Stimulated activated CD8-positive, alpha-beta memory T cell treated with anti-CD3 and anti-CD28 coated beads, Interleukin-7, amount 100 ng/mL, for 48 hours (primary cell): ENCODE results near the gene MYO15A.

ENCODE experiments used
- DNase-seq, 2 donors: peaks; one replicate each; pipeline ENCODE4 v3.0.0-alpha.2; 2020; ENCODE audit warnings: low read depth in 1 of 2; ENCODE audit errors: extremely low read depth in 1 of 2

The MYO15A gene

DNA sequence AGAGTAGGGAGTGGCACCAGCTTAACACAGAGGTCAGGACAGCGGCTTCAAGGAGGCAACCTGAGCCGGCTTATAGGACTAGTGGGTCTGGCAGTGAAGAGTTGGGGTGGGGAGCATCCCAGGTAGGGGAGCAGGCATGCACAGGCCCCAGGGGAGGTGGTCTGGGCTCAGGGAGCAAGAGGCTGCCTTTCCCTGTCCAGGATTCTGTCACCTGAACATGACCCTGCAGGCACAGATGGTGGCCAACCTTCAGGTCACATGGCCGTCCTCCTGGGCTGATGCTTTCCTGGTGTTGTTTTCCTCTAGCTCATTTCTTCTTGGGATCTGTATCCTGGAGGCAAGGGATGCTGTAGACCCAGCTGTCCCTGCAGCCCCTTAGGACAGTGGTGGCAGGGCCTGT is 3.5 kb upstream of the MYO15A start:
- DNase-seq, result no peak

DNA sequence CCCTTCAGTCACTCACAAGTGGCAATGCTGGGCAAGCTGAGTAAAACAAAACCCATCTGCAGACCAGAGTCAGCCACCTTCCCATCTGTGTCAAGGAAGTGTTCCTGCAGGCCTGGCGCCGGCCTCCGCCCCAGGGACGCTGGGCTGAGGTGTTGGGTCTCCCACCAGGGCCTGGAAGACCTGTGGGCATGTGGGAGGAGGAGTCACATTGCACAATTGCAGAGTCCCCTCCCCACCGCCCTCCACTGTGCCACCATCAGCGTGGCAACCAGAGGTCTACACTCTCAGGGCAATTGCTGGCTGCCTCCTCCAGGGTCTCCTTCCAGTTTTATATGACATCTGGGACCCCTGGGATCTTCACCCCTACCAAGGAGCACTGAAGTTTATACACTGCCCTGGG is 3.0 kb upstream of the MYO15A start:
- DNase-seq, result no peak

DNA sequence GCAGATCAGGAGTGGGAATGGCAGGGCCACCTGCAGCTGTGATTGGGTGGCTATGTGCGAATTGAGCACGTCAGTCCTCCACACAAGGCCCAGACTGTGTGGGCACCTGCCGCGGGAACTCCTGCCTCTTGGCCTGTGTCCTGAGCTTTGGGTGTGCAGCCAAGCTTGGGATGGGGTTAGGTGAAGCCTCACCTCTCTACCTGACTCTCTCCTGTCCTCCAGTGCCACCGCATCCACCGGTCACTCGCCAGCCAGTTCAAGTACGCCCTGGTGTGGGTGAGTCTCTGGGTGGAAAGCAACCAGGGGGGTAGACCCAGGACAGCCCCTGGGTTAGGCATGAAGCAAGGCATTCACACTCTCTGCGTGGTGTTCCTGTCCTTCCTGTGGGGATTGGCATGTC is 2.3 kb upstream of the MYO15A start:
- DNase-seq, result no peak

DNA sequence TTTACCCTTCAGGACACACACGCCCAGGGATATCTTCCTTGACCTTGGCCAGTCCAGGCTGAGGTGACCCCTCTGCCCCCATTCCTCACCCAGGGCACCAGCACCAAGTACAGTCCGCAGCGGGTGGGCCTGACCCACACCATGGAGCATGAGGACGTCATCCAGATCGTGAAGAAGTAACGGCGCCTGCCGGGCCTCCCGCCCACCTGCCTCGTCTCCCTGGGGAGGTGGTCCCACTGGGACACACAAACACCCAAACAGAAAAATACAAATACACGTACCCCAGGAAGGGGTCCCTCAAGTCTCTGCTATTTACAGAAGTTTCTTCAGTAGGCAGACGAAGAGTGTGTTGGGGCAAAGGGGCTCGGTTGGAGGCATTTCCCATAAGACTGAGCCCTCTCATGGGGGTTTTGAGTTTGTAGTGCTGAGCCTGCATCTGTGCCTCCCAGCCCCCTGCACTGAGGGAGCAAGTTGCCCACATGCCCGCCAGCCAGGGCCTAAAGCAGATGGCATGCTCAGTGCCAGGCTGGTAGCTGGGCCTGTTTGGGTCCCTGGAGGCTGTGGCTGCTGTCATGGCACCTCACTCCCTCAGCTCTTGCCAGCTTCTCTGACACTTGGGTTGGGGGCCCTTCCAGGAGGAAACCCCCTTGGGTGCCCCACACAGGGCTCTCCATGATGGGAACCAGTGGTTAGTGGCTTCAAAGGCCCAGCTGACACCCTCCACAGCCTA is 1.3 kb upstream of the MYO15A start:
- DNase-seq, result no peak

DNA sequence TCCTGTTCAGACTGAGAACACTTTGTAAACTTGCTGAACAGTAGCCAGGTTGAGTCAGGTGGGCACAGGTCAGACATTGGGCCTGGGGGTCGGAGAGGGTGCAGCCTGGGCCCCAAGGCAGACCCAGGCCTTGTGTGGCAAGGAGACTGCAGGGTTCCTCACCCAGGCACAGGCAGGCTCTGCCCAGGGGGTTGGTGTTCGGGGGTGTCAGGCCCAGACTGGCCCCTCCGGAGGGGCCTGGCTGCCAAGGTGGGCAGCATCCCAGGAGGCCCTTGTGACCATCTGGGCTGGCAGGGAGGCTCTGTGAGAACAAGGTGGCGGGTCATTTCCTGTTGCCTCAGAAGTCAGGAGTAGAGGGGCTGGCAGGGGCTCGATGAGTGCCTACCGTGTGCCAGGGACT is 585 bp upstream of the MYO15A start:
- no peak for DNase-seq

DNA sequence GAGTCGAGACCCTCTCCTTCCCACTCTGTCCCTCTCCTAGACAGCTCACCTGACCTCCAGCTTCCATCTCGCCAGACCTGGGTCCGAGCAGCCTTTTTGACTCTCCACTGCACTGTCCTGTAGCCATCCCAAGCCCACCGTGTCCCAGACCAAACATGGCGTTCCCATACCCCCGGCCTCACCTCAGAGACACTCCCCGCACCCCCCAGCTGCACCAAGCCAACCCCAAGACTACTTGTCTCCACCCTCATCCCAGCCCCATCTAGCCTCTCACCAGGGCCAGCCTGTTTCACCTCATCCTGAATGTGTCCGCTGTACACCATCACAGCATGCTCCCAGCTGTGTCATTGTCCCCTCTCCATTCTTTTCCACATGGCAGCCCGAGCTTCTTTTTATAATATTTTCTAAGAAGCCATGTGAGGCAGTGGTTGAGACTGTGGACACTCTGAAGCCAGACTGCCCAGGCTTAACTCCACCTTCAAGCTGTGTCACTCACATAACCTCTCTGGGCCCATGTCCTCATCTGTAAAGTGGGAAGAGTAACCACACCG is 1.5 kb downstream of the MYO15A start:
- DNase-seq, result no peak

DNA sequence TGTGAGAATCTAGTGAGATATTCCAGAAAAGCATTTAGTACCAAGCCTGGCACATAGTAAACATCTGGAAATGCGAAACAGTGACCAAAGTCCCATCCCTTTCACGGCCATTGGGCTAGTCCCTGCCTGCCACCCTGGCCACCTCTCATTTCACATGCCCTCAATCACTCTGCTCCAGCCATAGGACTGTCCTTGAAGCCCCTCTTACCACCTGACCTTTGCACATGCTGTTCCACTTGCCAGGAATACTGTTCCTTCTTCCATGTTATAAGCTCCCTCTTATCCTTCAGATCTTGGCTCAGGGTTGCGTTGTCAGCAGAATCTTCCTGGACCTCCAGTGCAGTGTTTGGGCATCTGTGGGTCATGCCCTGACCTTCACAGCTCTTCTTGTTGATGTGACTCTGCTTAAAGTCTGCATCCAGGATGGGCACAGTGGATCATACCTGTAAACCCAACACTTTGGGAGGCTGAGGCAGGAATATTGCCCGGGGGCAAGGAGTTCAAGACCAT is 2.1 kb downstream of the MYO15A start:
- no peak for DNase-seq

DNA sequence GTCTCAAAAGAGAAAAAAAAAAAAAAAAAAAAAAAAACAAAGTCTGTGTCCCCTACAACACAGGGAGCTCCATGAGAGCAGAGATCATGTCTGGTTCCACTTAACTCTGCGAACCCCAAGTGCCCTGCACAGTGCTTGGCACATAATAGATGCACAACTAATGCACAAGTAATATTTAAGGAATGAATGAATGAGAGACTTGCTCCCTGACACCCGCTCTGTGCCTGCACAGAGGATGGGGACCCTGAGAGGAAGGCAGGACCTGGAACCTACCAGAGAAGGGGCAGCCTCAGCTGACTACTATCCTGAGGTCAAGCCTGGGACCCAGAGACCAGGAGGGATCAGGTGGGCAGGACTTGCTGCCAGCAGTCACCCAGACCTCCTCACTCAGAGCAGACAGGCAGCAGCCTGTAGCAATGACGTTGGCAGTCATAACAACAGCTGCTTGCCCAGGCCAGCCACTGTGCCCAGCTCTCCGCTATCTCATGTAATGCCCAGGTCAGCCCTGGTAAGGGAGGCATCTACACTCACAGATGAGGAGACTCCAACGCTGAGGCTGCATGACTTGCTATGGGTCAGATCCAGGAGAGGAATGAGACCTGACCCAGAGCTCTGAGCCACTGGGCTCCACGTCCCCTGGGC is 2.9 kb downstream of the MYO15A start:
- no peak for DNase-seq

DNA sequence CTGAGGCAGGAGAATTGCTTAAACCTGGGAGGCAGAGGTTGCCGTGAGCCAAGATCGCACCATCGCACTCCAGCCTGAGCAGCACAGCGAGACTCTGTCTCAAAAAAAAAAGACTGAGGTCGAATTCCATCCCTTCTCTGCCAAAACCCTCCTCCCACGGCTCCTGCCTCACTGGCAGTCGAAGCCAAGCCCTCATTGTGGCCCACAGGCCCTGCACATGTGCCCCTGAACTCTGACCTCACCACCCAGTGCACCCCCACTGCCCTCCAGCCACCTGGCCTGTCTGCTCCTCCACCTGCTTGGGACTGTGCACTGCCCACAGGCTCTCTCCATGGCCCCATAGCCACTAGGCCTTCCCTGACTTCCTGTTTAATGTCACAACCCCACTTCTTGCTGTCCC is 7.0 kb downstream of the MYO15A start:
- DNase-seq, result no peak

DNA sequence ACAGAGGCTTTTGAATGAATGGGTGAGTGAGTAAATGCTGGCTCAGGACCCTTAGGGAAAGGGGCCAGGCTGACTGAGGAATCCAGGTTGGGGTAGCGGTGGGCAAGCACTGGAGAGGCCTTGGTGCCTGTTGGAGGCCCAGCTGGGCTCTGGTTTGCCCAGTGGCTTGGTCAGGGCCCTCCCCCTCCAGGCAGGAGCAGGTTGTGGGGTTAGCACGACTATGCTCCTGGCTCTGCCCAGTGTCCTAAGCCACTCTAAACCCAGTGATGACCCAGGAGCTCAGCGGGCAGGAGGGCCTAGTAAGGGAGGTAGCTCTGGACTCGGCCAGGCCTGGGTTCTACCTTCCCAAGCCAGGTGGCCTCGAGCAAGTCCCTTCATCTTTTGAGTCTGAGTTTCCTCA is 7.5 kb downstream of the MYO15A start:
- DNase-seq, result no peak

DNA sequence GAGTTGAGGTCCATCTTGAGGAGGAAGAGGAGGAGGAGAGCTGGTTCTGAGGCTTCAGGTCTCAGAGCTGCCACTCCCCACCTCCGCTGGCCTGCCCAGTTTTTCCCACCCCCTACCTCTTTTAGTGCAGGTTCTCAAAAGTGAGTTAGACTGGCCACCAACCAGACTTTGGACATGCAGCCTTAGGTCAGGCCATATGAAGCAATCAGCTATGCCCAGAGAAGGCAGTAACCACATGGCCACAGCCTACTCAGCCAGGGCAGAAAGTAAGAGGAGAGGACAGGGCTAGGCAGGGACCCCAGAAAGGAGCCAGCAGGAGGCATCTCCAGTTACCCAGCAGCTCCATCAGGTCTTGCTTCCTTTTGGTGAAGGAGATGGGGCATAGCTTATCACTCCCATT is 9.0 kb downstream of the MYO15A start:
- no peak for DNase-seq

DNA sequence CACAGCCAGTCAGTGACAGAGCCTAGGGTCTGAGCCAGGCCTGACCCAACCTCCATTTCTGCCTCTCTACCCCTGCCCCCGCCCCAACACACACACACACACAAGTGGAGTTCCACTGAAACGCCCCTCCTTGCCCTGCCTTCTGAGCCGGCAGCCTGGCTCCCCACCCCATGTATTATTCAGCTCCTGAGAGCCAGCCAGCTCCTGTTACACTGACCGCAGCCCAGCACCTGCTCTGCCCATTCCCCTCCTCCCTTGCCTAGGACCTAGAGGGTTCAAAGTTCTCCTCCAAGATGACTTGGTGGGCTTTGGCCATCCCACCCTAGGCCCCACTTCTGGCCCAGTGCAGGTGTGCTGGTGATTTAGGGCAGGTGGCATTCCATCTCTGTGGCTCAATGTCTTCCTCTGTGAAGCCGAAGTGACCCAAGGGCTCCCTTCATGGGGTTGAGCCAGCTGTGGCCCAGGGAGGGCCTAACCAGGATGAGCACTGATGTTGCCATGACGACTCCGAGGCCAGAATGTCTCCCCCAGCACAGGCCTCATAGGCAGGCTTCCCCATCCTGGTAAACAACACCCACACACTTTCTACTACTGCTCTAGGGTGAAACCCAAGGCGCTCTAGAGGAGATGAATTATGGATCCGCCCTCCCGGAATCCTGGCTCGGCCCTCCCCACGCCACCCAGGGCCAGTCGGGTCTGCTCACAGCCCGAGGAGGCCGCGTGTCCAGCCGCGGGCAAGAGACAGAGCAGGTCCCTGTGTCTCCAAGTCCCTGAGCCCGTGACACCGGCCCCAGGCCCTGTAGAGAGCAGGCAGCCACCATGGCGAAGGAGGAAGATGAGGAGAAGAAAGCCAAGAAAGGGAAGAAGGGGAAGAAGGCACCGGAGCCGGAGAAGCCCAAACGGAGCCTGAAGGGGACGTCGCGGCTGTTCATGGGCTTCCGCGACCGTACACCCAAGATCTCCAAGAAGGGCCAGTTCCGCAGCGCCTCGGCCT is 9.7 kb downstream of the MYO15A start:
- no peak for DNase-seq

DNA sequence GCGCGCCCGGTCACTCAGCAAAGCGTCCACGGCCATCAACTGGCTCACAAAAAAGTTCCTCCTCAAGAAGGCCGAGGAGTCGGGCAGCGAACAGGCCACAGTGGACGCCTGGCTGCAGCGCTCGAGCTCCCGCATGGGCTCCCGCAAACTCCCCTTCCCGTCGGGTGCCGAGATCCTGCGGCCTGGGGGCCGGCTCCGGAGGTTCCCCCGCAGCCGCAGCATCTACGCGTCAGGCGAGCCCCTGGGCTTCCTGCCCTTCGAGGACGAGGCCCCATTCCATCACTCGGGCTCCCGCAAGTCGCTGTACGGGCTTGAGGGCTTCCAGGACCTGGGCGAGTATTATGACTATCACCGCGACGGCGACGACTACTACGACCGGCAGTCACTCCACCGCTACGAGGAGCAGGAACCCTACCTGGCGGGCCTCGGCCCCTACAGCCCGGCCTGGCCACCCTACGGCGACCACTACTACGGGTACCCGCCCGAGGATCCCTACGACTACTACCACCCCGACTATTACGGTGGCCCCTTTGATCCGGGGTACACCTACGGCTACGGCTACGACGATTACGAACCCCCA is 10.7 kb downstream of the MYO15A start:
- DNase-seq, result no peak

DNA sequence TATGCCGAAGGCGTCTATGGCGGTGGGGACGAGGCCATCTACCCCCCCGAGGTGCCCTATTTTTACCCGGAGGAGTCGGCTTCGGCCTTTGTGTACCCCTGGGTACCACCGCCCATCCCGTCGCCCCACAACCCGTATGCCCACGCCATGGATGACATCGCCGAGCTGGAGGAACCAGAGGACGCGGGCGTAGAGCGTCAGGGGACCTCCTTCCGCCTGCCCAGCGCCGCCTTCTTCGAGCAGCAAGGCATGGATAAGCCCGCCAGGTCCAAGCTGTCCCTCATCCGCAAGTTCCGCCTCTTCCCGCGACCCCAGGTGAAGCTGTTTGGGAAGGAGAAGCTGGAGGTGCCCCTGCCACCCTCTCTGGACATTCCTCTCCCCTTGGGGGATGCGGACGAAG is 11.4 kb downstream of the MYO15A start:
- DNase-seq, result no peak

DNA sequence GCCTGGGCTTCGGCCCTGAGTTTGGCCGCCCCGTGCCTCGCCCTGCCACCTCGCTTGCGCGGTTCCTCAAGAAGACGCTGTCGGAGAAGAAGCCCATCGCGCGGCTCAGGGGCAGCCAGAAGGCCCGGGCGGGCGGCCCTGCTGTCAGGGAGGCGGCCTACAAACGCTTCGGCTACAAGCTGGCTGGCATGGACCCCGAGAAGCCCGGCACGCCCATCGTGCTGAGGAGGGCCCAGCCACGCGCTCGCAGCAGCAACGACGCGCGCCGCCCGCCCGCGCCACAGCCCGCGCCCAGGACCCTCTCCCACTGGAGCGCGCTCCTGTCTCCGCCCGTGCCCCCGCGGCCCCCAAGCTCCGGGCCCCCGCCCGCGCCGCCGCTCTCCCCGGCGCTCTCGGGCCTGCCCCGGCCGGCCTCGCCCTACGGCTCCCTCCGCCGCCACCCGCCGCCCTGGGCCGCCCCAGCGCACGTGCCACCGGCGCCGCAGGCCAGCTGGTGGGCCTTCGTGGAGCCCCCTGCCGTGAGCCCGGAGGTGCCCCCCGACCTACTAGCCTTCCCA is 12.0 kb downstream of the MYO15A start:
- no peak for DNase-seq

DNA sequence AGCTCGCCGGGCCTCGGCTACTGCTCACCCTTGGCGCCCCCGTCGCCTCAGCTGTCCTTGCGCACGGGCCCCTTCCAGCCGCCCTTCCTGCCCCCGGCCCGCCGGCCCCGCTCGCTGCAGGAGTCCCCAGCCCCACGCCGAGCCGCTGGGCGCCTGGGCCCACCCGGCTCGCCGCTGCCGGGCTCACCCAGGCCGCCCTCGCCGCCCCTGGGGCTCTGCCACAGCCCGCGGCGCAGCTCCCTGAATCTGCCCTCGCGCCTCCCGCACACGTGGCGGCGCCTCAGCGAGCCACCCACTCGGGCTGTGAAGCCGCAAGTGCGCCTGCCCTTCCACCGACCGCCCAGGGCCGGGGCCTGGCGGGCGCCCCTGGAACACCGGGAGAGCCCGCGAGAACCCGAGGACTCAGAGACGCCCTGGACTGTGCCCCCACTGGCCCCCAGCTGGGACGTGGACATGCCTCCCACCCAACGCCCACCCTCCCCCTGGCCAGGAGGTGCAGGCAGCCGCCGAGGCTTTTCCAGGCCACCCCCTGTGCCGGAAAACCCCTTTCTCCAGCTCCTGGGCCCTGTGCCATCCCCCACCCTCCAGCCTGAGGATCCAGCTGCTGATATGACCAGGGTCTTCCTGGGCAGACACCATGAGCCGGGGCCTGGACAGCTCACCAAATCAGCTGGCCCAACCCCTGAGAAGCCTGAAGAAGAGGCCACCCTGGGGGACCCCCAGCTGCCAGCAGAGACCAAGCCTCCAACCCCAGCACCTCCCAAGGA is 12.8 kb downstream of the MYO15A start:
- no peak for DNase-seq

DNA sequence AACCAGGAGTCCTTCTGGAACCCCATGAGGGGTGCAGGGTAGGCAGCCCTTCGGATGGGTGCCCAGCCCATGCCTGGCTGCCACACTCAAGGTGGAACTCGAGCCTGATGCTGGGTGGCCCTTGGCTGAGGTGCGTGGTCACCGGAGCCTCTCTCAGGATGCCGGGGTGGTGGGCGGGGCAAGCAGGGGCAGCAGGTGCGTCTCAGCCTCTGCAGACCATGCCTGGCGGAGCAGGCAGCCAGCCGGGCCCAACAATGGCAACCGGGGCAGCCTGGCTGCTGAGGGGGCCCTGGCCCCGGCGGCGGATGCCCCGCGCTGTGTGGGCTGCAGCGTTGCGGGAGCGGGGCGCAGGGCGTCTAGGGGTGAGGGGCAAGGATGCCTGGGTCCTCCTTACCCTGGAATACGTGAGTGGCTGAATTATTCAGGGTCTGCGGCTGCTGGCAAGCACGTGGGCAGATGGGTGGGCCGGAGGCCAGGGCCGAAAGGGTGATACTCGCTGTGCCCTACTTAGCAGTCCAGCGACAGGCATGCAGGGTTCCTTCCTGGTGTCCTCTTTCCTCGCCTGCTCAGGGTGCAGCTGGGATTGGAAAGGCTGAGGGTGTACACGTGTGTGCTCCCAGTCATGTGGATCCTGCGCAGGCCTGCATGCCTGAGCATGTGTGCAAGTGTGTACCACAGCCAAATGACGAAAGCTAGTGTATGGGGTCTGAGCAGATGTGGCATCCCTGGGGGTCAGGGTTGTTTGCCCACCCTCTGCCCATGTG is 14.6 kb downstream of the MYO15A start:
- no peak for DNase-seq

DNA sequence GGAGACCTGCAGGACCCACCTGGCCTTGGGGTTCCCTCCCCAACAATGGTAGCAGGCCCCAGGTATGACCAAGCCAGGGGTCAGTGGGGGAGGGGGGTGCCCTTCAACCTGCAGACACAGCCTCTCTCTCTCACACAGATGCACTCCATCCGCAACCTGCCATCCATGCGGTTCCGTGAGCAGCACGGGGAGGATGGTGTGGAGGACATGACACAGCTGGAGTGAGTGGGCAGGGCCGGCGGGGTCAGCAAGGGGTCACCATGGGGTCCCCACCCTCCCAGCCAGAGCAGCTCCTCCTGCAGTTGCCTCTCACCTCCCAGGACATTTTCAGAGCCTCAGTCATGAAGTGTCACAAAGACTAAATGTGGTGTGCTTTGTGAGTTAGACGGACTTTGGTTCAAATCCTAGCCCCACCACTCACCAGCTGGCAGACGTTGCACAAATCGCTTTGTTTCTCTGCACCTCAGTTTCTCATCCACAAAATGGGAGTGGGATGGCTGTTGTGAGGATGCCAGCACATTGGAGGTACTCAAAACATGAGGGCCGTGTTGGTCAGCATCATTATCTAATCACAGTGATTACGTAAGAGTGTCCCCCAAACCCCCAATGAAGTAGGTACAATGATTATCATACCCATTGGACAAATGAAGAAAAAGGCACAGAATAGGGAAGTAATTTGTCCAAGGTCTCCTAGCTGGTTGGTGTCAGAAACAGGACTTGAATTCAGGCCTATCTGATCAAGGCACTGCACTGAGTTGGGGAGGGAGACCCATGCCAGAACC is 16.0 kb downstream of the MYO15A start:
- no peak for DNase-seq
